GM12878 (cell line): Measurements from ENCODE around the gene PSMB7.

Source experiments
- BRCA1 ChIP-seq: IDR thresholded peaks from 2 replicates; pipeline ENCODE4 v1.6.1; 2011; ENCODE audit warnings: low read depth, low read length, improper control_type of control experiment
- CBX3 ChIP-seq: fragments of 200-600 bp; sonication (generic); IDR thresholded peaks from 2 replicates; pipeline ENCODE4 v1.6.1; 2016; ENCODE audit warnings: low read depth, borderline replicate concordance
- CEBPB ChIP-seq, 2 experiments: fragments of 150-350 bp in 1 of 2; IDR thresholded peaks; 2 replicates each; pipeline ENCODE4 v1.6.1; 2012 to 2014; ENCODE audit warnings: low read depth in 2 of 2, low read length in 2 of 2, borderline replicate concordance in 1 of 2, inconsistent platforms in 1 of 2
- CHD2 ChIP-seq: IDR thresholded peaks from 2 replicates; pipeline ENCODE4 v1.6.1; 2011; ENCODE audit warnings: low read depth, low read length, improper control_type of control experiment, borderline replicate concordance
- DPF2 ChIP-seq: fragments of 450-650 bp; IDR thresholded peaks from 2 replicates; pipeline ENCODE4 v1.6.1; 2017; ENCODE audit warnings: mild to moderate bottlenecking
- FOS ChIP-seq: IDR thresholded peaks from 3 replicates; pipeline ENCODE4 v1.6.1; 2011; ENCODE audit warnings: borderline replicate concordance; ENCODE audit not compliant: insufficient read length; ENCODE audit errors: extremely low read depth
- GABPA ChIP-seq: IDR thresholded peaks from 2 replicates; pipeline ENCODE4 v1.6.1; 2014; ENCODE audit warnings: antibody characterized with exemption, low read depth, mild to moderate bottlenecking, inconsistent platforms
- HDAC6 ChIP-seq: fragments of 200-600 bp; sonication (generic); IDR thresholded peaks from one replicate; pipeline ENCODE4 v1.8.0; 2017; ENCODE audit warnings: antibody characterized with exemption; ENCODE audit not compliant: unreplicated experiment
- JUNB ChIP-seq: IDR thresholded peaks from 2 replicates; pipeline ENCODE4 v1.6.1; 2016; ENCODE audit warnings: antibody characterized with exemption, mild to moderate bottlenecking
- RAD51 ChIP-seq: fragments of 450-650 bp; IDR thresholded peaks from 2 replicates; pipeline ENCODE4 v1.6.1; 2016; ENCODE audit warnings: moderate library complexity, mild to moderate bottlenecking, inconsistent platforms
- TCF3 ChIP-seq: IDR thresholded peaks from 2 replicates; pipeline ENCODE4 v1.6.1; 2012; ENCODE audit warnings: low read depth, mild to moderate bottlenecking, low read length, borderline replicate concordance; ENCODE audit not compliant: insufficient read depth
- ZNF384 ChIP-seq: IDR thresholded peaks from 2 replicates; pipeline ENCODE4 v1.6.1; 2012; ENCODE audit warnings: low read depth, mild to moderate bottlenecking, low read length, improper control_type of control experiment, borderline replicate concordance
- TF ChIP-seq, protein P1 (sequence below), 3 experiments: IDR thresholded peaks in 2 of 3; conservative IDR thresholded peaks in 1 of 3; 2 replicates each; pipeline ENCODE4 v1.5.1; 2011; ENCODE audit warnings: low read depth in 3 of 3, low read length in 3 of 3, mild to moderate bottlenecking in 3 of 3, control low read depth in 2 of 3, moderate library complexity in 2 of 3, inconsistent platforms in 1 of 3, mixed read lengths in 1 of 3; ENCODE audit not compliant: control insufficient read depth in 2 of 3, insufficient read depth in 1 of 3; ENCODE audit errors: extremely low read depth in 1 of 3

DNA sequence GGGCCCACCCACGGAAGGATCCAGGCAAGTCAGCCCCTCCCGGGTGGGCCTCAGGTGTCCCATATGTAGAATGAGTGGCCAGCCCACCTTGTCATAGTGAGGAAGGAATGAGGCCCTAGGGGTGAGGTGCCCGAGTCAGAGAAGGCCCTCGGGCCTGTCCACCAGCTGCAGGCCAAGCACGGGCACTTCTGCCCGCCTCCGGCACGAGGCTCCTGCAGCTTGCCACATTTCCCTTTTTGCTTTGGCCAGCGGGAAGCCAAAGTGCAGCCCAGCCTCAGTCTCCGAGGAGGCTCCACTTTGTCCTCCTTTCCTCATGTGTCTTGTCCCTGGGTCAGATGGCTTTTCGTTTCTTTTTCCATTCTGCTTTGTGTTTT is 72.9 kb downstream of the PSMB7 start:
- TF ChIP-seq CEBPB (IDR thresholded peaks at IDR 0.05; ENCODE audit: borderline replicate concordance in 1 of 2, low read depth in 2 of 2, low read length in 2 of 2) (no peak), JUNB (no peak), FOS (no peak), TCF3 (no peak), CBX3 (no peak), DPF2 (no peak), BRCA1 (no peak), RAD51 (no peak), CHD2 (no peak), GABPA (no peak), HDAC6 (no peak), ZNF384 (no peak)
- TF ChIP-seq, protein P1, sequence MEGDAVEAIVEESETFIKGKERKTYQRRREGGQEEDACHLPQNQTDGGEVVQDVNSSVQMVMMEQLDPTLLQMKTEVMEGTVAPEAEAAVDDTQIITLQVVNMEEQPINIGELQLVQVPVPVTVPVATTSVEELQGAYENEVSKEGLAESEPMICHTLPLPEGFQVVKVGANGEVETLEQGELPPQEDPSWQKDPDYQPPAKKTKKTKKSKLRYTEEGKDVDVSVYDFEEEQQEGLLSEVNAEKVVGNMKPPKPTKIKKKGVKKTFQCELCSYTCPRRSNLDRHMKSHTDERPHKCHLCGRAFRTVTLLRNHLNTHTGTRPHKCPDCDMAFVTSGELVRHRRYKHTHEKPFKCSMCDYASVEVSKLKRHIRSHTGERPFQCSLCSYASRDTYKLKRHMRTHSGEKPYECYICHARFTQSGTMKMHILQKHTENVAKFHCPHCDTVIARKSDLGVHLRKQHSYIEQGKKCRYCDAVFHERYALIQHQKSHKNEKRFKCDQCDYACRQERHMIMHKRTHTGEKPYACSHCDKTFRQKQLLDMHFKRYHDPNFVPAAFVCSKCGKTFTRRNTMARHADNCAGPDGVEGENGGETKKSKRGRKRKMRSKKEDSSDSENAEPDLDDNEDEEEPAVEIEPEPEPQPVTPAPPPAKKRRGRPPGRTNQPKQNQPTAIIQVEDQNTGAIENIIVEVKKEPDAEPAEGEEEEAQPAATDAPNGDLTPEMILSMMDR (IDR thresholded peaks at IDR 0.05 in 2 of 3, conservative IDR thresholded peaks at IDR 0.05 in 1 of 3; ENCODE audit: control insufficient read depth in 2 of 3, extremely low read depth in 1 of 3, insufficient read depth in 1 of 3, low read depth in 3 of 3, low read length in 3 of 3), result no peak
